NOMO-1 treated with DMSO at 0.1 percent for 48 hours (cell line): Measurements from ENCODE around the gene CCDC24.

Experiments
- DNase-seq: peaks from one replicate; lab custom pipeline; 2025; ENCODE audit not compliant: unreplicated experiment; lab: John Stamatoyannopoulos, UW

The CCDC24 gene

GRCh38 chr1:43980255-43981134 is 10.9 kb upstream of the CCDC24 start:
- no peak for DNase-seq

DNA sequence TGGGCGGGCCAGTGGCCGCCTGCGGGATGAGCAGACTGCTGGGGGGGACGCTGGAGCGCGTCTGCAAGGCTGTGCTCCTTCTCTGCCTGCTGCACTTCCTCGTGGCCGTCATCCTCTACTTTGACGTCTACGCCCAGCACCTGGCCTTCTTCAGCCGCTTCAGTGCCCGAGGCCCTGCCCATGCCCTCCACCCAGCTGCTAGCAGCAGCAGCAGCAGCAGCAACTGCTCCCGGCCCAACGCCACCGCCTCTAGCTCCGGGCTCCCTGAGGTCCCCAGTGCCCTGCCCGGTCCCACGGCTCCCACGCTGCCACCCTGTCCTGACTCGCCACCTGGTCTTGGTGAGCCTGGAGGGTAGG is 10.3 kb upstream of the CCDC24 start:
- DNase-seq = no peak

DNA sequence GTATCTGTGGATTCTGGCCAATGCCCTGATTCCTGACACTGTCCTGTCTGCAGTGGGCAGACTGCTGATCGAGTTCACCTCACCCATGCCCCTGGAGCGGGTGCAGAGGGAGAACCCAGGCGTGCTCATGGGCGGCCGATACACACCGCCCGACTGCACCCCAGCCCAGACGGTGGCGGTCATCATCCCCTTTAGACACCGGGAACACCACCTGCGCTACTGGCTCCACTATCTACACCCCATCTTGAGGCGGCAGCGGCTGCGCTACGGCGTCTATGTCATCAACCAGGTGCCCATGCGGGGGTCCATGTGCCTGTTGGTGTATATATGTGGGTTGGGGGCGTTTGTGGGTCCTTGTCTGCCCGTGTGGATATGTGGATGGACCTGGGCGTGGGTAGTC is 9.8 kb upstream of the CCDC24 start:
- no peak for DNase-seq

- no peak for DNase-seq
Measured at GRCh38 chr1:43982241-43982640, 9.2 kb upstream of the CCDC24 start.

GRCh38 chr1:43982808-43983207 is 8.6 kb upstream of the CCDC24 start:
- DNase-seq = no peak

- DNase-seq = no peak
Measured at GRCh38 chr1:43983253-43983899, 8.0 kb upstream of the CCDC24 start.

DNA sequence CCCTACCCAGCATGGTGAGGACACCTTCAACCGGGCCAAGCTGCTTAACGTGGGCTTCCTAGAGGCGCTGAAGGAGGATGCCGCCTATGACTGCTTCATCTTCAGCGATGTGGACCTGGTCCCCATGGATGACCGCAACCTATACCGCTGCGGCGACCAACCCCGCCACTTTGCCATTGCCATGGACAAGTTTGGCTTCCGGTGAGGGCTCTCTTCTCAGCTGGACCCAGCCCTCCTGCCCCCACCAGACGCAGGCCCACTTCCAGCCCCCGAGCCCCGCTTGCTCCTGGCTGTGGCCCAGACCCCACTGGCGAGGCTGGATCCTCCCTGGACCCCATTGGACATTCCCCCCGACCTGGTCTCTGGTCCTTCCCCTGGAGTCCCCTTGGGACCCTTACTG is 6.5 kb upstream of the CCDC24 start:
- DNase-seq = no peak

DNA sequence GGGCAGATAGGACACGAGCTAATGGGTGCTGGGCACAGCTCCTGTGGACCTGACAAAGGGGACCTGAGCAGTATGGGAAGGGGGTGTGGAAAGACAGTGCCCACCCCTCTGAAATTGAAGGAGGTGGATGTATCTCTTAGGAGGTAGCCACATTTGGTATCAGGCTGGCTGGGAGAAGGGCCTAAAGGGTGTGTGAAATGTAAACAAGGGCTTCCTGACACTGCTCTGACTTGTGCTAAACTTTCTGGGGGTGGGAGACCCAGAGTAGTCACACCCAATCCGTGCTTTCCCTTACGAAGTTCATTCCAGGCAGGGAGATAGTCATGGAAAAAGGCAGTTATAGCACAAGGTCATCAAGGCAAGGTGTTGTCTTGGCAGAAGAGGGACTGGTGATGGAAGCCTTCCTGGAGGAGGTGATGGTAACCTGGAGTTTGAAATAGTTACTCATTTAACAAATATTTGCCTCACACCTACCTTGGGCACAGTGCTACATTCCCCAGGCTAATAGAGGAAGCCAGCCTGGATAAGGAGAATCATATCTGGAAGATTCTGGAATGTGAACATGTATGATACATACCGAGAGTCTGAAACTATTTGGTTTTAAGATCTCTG is 5.3 kb upstream of the CCDC24 start:
- DNase-seq = no peak

- DNase-seq = no peak
Measured at GRCh38 chr1:43986712-43987111, 4.7 kb upstream of the CCDC24 start.

GRCh38 chr1:43987159-43987902 is 4.1 kb upstream of the CCDC24 start:
- DNase-seq = no peak

- no peak for DNase-seq
Measured at GRCh38 chr1:43990271-43991199, 864 bp upstream of the CCDC24 start.

DNA sequence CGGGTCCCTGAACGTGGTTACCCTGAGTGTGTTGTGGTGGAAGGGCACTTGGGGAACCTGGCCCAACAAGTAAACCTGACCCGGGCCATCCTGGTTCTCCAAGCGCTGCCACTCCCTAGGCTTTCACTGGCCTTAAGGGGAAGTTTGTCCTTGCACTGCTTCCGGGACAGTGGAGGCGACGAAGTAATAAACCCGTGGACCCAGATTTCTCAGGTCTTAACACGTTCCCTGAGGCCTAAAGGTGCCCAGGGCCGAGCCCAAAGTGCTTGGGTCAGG is 261 bp upstream of the CCDC24 start:
- no peak for DNase-seq

DNA sequence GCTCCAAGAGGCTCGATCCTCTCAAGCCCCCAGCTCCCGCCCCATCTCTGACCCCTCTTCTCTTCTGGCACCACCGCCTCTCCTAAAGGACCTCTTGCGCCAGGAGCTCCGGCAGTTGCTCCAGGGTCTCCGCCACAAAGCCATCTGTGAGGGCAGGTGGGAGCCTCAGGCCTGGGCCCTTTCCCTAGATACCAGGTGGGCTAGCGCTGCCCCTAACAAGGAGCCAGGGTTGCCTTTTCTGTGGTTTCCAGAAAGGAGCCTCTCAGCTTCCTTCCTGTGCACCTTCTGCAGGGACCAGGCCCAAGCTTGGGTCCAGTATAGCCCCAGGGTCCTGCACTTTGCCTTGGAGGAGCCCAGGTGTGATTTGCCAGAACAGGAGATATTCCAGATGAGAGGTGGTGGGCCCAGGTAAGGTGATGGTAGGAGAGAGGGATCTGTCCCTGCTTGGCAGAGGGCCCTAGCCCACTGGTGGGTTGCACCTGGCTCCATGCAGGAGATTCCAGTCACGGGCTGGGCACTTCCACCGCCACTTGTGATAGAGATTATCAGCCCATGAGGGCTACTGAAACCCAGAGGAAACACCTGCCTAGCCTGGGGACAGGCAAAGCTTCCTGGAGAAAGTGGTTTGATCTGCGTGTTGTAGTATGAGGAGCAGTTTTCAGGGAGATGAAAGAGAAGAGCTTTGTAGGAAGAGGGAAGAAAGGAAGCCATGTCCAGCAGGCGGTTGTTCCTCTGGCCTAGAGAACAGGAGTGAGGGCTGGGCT is 1.0 kb downstream of the CCDC24 start:
- DNase-seq = no peak

DNA sequence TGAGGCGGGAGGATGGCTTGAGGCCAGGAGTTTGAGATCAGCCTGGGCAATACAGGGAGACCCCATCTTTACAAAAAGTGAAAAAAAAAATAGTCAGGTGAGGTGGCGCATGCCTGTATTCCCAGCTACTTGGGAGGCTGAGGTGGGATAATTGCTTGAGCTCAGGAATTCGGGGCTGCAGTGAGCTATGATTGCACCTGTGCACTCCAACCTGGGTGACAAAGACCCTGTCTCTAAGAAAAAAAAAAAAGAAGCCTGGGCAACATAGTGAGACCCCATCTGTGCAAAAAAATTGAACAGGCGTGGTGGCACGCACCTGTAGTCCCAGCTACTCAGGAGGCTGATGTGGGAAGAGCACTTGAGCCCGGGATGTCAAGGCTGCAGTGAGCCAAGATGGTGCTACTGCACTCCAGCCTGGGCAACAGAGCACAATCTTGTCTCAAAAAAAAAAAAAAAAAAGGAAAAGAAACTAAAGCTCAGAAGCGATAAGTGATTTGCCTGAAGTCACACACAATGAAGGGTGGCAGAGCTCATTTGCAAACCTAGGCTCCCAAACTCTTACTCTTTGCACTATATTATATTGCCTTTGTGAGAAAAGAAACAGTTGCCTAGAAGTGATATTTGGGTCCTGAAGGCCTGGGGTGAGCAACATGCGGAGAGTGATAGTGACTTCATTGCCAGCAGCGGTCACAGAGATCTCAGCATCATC is 2.0 kb downstream of the CCDC24 start:
- DNase-seq = no peak

- no peak for DNase-seq
Measured at GRCh38 chr1:43994071-43994470, 2.7 kb downstream of the CCDC24 start.

- DNase-seq = peak; percentile 53
Measured at GRCh38 chr1:43994794-43995790, 3.7 kb downstream of the CCDC24 start.

DNA sequence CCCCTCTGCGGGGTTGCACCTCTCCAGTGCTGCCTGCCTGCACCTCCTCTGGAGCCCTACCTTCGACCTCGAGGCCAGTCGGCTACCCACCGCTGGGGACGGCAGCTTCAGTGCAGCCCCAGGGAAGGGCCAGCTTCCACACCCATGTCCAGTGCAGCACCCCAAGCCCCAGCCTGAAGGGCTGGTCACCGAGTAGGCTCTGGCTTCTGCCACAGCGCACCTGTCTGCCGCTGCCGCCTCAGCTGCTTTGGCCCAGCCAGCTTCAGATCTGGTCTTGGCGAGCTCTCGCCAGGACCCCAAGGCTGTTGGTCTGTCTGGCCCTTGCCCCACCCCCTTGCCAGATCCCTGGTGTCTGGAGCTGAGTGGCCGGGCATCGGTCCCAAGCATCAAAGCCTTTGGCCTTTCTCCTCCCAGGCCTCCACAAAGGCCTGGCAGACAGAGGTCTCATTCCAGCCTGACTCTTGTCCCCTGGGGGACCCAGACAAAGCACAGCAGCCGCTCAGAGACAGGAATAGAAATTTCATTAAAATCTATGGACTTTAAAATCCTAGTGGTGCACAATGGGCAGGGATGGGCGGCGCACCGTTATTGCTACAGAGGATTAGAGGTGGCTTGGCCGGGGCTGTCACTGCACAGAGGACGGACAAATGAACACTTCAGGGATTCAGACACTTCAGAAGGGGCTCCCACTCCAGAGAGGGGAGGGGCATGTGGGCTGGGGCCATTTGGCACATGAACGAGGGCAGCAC is 4.8 kb downstream of the CCDC24 start:
- no peak for DNase-seq
